Measurements from ENCODE around the gene KLHL6. TPM values are rescaled to one million over a fixed set of nuclear protein-coding genes. Genes with fewer than 3 reads are reported as not detected.

The KLHL6 gene
- total RNA-seq, 2 donors from 2014 or later, result 0.33 to 0.40 TPM

GRCh38 chr3:183485093-183485492 lies 70.4 kb downstream of the KLHL6 start:
- peaks cover 12% of the 10 kb centered on the region for H3K4me1 ChIP-seq (ENCODE audit: control insufficient read depth, insufficient read depth, low read length)
- no peak overlapping the region for H3K27ac ChIP-seq (ENCODE audit: low read depth, low read length)
- H3K27me3 Mint-ChIP-seq (ENCODE audit: insufficient read depth), result peaks cover 2% of the 10 kb centered on the region
- no peak overlapping the region for H3K9ac ChIP-seq (ENCODE audit: extremely low read depth, low read length, poor library complexity, severe bottlenecking)
- 92 to 94% methylated on average over 2 to 6 of the region's 6 CpGs for WGBS, 2 experiments (ENCODE audit: insufficient coverage in 1 of 2, insufficient read length in 1 of 2)
- H3K4me3 Mint-ChIP-seq, result no peak overlapping the region
- peaks cover 23% of the 10 kb centered on the region for H3K4me1 Mint-ChIP-seq
- no peaks in the 10 kb centered on the region for H3K9me3 Mint-ChIP-seq
- H3K27ac Mint-ChIP-seq, result no peak overlapping the region
- TF ChIP-seq CTCF (conservative IDR thresholded peaks at IDR 0.05), result no peak
- no peak overlapping the region for H3K4me3 ChIP-seq (ENCODE audit: low read length)
- no peaks in the 10 kb centered on the region for H3K36me3 ChIP-seq (ENCODE audit: control insufficient read depth, insufficient read depth, low read length)
- H3K36me3 Mint-ChIP-seq (ENCODE audit: low read depth), result no peaks in the 10 kb centered on the region
- H3K27me3 ChIP-seq (ENCODE audit: control insufficient read depth, insufficient read depth, low read length, poor library complexity, severe bottlenecking), result no peaks in the 10 kb centered on the region
- no peaks in the 10 kb centered on the region for H3K9me3 ChIP-seq (ENCODE audit: control insufficient read depth, low read length)
- DNase-seq, result peak; percentile 10

GRCh38 chr3:183484431-183485075 lies 71.0 kb downstream of the KLHL6 start:
- Mint-ChIP-seq H3K27ac (peak overlapping the region; percentile 55), H3K27me3 (ENCODE audit: insufficient read depth) (peaks cover 2% of the 10 kb centered on the region), H3K4me3 (no peak overlapping the region), H3K9me3 (no peaks in the 10 kb centered on the region), H3K36me3 (ENCODE audit: low read depth) (no peaks in the 10 kb centered on the region), H3K4me1 (peaks cover 28% of the 10 kb centered on the region)
- Histone ChIP-seq H3K9ac (ENCODE audit: extremely low read depth, low read length, poor library complexity, severe bottlenecking) (no peak overlapping the region), H3K4me3 (ENCODE audit: low read length) (no peak overlapping the region), H3K27ac (ENCODE audit: low read depth, low read length) (no peak overlapping the region), H3K4me1 (ENCODE audit: control insufficient read depth, insufficient read depth, low read length) (peaks cover 13% of the 10 kb centered on the region), H3K27me3 (ENCODE audit: control insufficient read depth, insufficient read depth, low read length, poor library complexity, severe bottlenecking) (no peaks in the 10 kb centered on the region), H3K9me3 (ENCODE audit: control insufficient read depth, low read length) (no peaks in the 10 kb centered on the region), H3K36me3 (ENCODE audit: control insufficient read depth, insufficient read depth, low read length) (no peaks in the 10 kb centered on the region)
- TF ChIP-seq CTCF (conservative IDR thresholded peaks at IDR 0.05), result no peak
- peak; percentile 35 for DNase-seq
- 87 to 100% methylated on average over 1 to 4 of the region's 4 CpGs for WGBS, 2 experiments (ENCODE audit: insufficient coverage in 1 of 2, insufficient read length in 1 of 2)

GRCh38 chr3:183481582-183481981 lies 73.9 kb downstream of the KLHL6 start:
- Mint-ChIP-seq H3K4me1 (peaks cover 32% of the 10 kb centered on the region), H3K27ac (no peak overlapping the region), H3K27me3 (ENCODE audit: insufficient read depth) (no peaks in the 10 kb centered on the region), H3K4me3 (no peak overlapping the region), H3K36me3 (ENCODE audit: low read depth) (no peaks in the 10 kb centered on the region), H3K9me3 (no peaks in the 10 kb centered on the region)
- Histone ChIP-seq H3K4me3 (ENCODE audit: low read length) (no peak overlapping the region), H3K27me3 (ENCODE audit: control insufficient read depth, insufficient read depth, low read length, poor library complexity, severe bottlenecking) (no peaks in the 10 kb centered on the region), H3K9me3 (ENCODE audit: control insufficient read depth, low read length) (no peaks in the 10 kb centered on the region), H3K36me3 (ENCODE audit: control insufficient read depth, insufficient read depth, low read length) (no peaks in the 10 kb centered on the region), H3K9ac (ENCODE audit: extremely low read depth, low read length, poor library complexity, severe bottlenecking) (no peak overlapping the region), H3K27ac (ENCODE audit: low read depth, low read length) (no peak overlapping the region), H3K4me1 (ENCODE audit: control insufficient read depth, insufficient read depth, low read length) (peaks cover 16% of the 10 kb centered on the region)
- DNase-seq, result peak; percentile 15
- WGBS, 2 experiments (ENCODE audit: insufficient coverage in 1 of 2, insufficient read length in 1 of 2), result 95 to 98% methylated on average over 6 to 8 of the region's 8 CpGs
- TF ChIP-seq CTCF (conservative IDR thresholded peaks at IDR 0.05), result no peak
